OCI-M2 (cell line): ENCODE measurements around the gene DEFB124.
"Not testable (repeated sequence)": the region's sequence is repeated elsewhere in the genome, so short reads cannot be mapped to it uniquely, and the experiment has no call there.

Experiments used
- DNase-seq: peaks from one replicate; lab custom pipeline; 2025; ENCODE audit not compliant: unreplicated experiment; lab: John Stamatoyannopoulos, UW

Gene DEFB124

GRCh38 chr20:31474758-31475427, at the start of gene DEFB124, which contains the start of gene REM1:
TSS of gene DEFB124 (minus strand) at chr20:31475127. CDS start at chr20:31473013, 2,114 bp downstream.
TSS of gene REM1 (plus strand) at chr20:31475288. CDS start at chr20:31476446, 1,158 bp downstream.
- no peak for DNase-seq

- DNase-seq: no peak
Observed at GRCh38 chr20:31523361-31524283, 48.7 kb upstream of the DEFB124 start.

- no peak for DNase-seq
Observed at GRCh38 chr20:31522731-31523130, 47.8 kb upstream of the DEFB124 start.

GRCh38 chr20:31521267-31521666, 46.3 kb upstream of the DEFB124 start:
- DNase-seq: not testable (repeated sequence)

GRCh38 chr20:31517373-31517772, 42.4 kb upstream of the DEFB124 start:
- no peak for DNase-seq

- no peak for DNase-seq
Observed at GRCh38 chr20:31516651-31517050, 41.7 kb upstream of the DEFB124 start.

- DNase-seq: no peak
Observed at GRCh38 chr20:31516166-31516565, 41.2 kb upstream of the DEFB124 start.

GRCh38 chr20:31515775-31516107, 40.8 kb upstream of the DEFB124 start:
- no peak for DNase-seq

GRCh38 chr20:31515072-31515774, 40.3 kb upstream of the DEFB124 start:
- DNase-seq: no peak

GRCh38 chr20:31514154-31515071, 39.5 kb upstream of the DEFB124 start, which contains the start of gene HM13:
TSS of gene HM13 (plus strand) at chr20:31514442. CDS start at chr20:31514552, 110 bp downstream.
- DNase-seq: peak; percentile 73

- DNase-seq: no peak
Observed at GRCh38 chr20:31508517-31509244, 33.8 kb upstream of the DEFB124 start.

- no peak for DNase-seq
Observed at GRCh38 chr20:31505903-31506302, 31.0 kb upstream of the DEFB124 start.

- DNase-seq: not testable (repeated sequence)
Observed at GRCh38 chr20:31502884-31503673, 28.2 kb upstream of the DEFB124 start.

GRCh38 chr20:31500527-31500926, 25.6 kb upstream of the DEFB124 start:
- no peak for DNase-seq

GRCh38 chr20:31497838-31498540, 23.1 kb upstream of the DEFB124 start:
- no peak for DNase-seq

GRCh38 chr20:31496761-31497295, 21.9 kb upstream of the DEFB124 start:
- no peak for DNase-seq

- DNase-seq: no peak
Observed at GRCh38 chr20:31494131-31494530, 19.2 kb upstream of the DEFB124 start.

GRCh38 chr20:31490752-31491151, 15.8 kb upstream of the DEFB124 start:
- DNase-seq: no peak
